Measurements from ENCODE around the gene IRAK2.

Gene IRAK2

DNA sequence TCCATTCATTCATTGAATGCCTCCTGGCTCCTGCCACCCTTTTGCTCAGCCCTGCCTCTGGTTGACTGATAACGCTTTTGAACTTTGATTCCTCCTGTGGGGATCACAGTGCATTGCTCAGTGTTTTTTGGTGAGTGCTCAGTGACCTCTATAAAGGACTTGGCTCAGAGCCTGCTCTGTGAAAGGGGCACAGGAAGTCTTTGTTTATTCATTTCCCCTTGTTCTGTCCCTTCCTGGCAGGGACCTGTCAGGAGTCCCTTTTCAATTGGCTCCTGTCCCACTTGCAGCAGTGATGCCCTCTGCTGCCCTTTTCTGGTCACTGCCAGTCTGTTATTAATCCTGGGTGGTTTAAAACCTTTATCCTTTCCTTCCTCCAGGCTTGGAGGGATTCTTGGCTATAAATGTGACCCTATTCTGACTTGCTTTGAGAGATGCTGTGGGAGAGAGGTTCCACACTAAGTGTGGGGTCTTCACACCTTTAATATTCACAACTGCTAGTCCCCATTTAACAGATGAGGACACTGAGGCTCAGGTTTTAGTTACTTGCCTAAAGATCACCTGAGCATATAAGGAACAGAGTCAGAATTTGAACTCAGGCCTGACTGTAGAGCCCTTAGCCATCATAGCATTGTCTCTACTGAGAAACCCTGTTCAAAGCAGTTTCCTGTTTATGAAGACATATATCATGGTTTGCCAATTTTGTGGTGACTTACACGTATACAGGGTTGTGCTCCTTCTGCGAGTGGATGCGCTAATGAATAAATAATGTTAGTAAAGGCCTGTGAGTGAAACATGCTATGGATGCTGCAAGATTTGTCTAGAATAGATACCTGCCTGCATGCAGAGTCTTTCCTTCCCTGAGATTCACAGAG, 60.3 kb downstream of the IRAK2 start:
- DNase-seq (ENCODE audit: low read depth): peak; percentile 54

GRCh38 chr3:10226293-10226692, 61.6 kb downstream of the IRAK2 start:
- no peak for DNase-seq (ENCODE audit: low read depth)

- no peak for DNase-seq (ENCODE audit: low read depth)
These were observed 63.7 kb downstream of the IRAK2 start for GRCh38 chr3:10228248-10228950.

- DNase-seq (ENCODE audit: low read depth): no peak
These were observed 64.9 kb downstream of the IRAK2 start for GRCh38 chr3:10229576-10229975.

DNA sequence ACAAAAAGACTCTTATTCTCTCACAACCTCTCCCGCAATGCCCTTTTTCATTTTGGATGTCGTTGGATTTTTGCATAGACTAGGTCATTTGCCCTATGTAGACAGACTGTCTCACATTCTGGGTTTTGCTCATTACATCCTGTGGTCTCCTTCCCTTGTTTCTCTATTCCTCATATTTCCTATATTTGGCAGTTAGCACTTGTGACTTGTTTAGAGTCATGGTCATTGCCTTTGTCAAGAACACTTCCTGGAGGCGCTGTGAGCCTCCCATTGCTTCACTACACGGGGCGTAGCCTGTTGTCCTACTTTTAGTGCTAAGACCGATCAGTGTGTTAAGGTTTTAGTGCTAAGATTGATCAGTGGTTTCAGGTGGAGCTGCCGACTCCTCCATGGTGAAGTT, 67.4 kb downstream of the IRAK2 start:
- DNase-seq (ENCODE audit: low read depth): no peak

DNA sequence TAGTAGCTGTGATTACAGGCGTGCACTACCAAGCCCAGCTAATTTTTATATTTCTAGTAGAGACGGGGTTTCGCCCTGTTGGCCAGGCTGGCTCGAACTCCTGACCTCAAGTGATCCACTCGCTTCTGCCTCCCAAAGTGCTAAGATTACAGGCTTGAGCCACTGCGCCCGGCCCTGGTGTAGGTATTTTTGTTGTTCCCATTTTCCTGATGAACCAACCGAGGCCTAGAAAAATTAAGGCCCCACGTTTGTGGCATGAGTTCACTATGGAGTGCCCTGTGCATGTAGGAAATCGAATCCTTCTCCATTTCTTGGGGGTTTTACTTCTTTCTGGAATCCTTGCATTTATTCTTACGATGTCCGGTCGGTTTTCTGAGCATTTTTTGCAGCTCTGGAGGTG, 69.3 kb downstream of the IRAK2 start:
- DNase-seq (ENCODE audit: low read depth): no peak

DNA sequence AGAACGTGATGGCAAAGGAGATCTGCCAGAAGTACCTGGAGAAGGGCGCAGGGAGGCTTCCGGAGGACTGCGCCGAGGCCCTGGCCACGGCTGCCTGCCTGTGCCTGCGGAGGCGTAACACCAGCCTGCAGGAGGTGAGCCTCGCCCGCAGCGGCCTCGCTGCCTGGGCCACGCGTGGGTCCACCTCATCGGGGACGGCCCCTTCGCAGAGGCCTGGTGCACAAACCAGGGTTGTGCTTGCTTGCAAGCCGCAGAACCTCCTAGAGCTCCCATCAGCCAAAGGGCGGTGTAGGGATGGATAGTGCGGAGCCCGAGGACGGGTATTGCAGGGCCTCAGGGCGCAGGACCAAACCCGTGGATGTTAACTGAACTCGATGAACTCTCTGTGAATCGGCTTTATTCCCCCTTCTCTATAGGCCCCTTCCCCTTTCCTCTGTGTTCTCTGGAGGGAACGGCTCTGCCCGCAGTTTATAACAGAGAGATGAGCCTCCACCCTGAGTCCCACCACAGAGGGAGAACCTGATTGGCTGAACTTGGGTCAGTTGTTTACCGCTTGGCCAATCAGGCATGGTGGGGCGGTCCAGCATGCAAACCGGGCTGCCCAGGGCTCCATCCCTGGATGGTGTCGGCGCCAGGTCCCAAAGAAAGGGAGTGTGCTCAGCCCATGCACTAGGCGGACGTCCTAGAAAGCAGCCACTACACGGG, 70.0 kb downstream of the IRAK2 start:
- no peak for DNase-seq (ENCODE audit: low read depth)

DNA sequence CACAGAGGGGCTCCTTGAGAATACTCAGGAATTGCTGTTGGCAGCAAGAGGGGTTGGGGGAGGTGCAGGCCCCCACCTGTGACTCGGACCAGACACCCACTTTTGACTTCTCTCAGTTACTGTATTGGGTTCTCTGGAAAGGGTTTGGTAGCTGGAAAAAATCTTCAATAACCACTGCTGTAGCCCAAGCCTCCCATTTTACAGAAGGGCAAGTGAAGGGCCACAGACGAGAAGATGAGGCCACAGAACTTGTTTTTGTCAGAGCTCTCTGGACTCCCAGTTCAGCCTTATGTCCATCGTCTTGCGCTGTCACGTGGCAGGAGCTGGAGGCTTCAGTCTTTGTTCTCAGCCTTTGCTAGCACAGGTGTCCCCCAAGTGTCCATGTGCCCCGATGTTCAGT, 70.8 kb downstream of the IRAK2 start:
- DNase-seq (ENCODE audit: low read depth): no peak

- DNase-seq (ENCODE audit: low read depth): peak; percentile 25
These were observed 73.8 kb downstream of the IRAK2 start for GRCh38 chr3:10238345-10239183.

GRCh38 chr3:10240799-10241198, 76.1 kb downstream of the IRAK2 start:
- DNase-seq (ENCODE audit: low read depth): no peak

DNA sequence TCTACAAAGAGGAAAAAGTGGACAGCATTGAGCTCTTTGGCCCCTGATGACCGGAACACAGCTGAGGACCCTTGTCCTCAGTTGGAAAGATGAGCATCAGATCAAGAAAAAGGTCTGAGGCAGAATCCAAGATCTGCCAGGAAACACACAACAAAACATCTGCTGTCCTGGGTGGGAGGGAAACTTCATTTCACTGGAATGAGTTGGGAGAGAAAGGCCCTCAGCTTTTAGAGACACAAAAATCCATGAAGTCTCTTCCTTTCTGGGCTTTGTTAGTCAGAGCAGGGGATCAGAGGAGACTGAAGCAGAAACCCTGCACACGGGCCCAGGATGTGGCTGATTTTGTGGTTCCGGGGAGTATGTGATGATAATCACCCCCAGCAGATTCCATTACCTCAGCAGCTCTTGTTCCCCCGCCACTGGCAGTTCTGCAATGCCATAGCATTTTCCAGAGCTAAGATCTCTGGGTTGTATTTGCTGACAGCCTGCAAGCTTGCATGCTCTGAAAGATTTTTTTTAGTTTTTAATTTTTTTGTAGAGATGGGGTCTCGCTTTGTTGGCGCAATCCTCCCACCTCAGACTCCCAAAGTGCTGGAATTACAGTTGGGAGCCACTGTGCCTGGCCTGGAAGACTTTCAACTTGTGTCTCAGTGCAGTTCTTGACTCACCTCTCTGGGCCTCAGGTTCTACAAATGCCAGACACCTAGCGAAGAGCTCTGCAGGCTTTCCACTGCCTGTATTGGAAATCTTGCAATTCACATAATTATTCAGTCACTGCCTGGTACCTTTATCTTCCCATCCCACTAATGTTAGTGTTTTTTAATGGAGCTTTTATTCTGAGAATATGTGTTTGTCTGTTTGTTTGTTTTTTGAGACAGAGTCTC, 77.7 kb downstream of the IRAK2 start:
- peak; percentile 61 for DNase-seq (ENCODE audit: low read depth)

GRCh38 chr3:10244009-10244408, 79.3 kb downstream of the IRAK2 start:
- no peak for DNase-seq (ENCODE audit: low read depth)

DNA sequence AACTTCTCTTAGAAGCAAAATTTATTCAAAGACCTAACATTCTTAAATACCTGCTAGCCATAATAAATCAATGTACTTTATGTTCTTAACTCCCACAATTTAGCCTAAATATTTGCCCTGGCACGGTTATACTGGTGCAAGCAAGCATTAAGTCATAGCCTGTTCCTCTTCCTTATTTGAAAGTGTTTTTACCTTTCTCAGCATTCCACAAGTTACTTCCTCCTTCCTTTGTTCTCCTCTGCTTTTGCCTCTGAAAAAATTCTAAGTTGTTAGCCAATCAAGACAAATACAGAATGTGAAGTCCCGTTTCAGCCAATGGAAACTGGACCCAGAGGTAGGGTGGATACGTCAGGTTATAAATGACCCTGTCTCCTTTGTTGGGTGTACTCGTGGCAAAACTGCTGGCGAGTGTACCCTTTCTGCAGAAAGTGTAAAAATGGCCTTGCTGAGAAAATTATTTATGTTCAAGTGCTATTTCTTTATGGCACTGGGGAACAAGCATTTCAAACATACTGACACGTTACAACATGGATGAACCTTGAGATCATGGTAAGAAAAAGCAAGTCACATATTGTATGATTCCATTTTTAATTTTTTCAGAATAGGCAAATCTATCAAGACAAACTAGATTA, 80.5 kb downstream of the IRAK2 start:
- no peak for DNase-seq (ENCODE audit: low read depth)

GRCh38 chr3:10247679-10248183, 83.0 kb downstream of the IRAK2 start:
- DNase-seq (ENCODE audit: low read depth): no peak

- peak; percentile 89 for DNase-seq (ENCODE audit: low read depth)
These were observed 83.7 kb downstream of the IRAK2 start, which contains the start of gene TATDN2 for GRCh38 chr3:10248184-10248983. TSS of gene TATDN2 (plus strand) at chr3:10248459. CDS start at chr3:10249201, 742 bp downstream.

DNA sequence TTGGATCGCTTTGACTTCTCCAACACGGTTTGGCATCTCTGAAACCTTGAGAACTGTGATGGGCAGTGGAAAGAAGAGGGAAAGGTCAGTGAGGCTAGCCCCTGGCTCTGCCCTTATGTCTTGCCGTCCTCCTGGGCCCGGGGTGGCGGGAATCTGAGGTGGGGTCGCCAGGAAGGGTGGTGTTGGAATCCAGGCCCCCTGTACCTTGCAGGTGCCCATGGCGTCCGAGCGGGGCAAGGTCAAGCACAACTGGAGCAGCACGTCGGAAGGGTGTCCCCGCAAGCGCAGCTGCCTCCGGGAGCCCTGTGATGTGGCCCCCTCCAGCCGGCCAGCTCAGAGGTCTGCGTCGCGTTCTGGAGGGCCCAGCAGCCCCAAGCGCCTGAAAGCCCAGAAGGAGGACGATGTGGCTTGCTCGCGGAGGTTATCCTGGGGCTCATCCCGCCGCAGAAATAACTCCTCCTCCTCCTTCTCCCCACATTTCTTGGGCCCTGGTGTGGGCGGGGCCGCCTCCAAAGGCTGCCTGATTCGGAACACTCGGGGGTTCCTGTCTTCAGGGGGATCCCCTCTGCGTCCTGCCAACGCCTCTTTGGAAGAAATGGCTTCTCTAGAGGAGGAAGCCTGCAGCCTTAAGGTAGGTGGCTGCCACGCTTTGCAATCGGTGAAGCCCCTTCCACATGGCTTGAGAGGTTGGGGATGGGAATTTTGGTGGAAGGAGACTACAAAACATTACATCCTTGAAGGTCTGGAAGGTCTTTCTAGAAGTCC, 84.4 kb downstream of the IRAK2 start:
- DNase-seq (ENCODE audit: low read depth): peak; percentile 28

DNA sequence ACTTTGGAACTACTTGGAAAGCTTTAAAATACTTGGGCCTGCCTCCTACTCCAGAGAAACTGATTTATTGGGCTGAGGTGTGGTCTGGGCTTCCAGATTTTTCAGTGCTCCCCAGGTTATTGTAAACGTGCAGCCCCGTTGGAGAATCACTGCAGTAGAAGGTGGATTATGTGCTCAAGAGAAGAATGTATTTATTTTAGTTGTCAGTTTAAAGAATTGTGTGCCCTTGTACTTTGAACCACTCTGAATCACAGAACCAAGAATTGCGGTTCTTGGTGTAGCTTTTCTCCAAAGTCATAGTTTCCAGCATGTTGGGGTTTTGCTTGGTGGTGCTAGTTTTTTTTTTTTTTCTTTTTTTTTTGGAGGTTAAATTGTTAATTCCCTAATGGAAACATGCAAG, 85.1 kb downstream of the IRAK2 start:
- DNase-seq (ENCODE audit: low read depth): no peak

- DNase-seq (ENCODE audit: low read depth): no peak
These were observed 86.3 kb downstream of the IRAK2 start for GRCh38 chr3:10251006-10251405.
